SK-N-SH (cell line): ENCODE measurements around the gene FRY. TPM values are rescaled to one million over a fixed set of nuclear protein-coding genes. Genes with fewer than 3 reads are reported as not detected.

Experiments
- CTCF ChIA-PET: fragments of 300-600, 350-600 bp; formaldehyde crosslinking; extraction: SDS; loops from one replicate; lab custom pipeline; 2021; lab: Yijun Ruan, JAX
- POLR2A ChIA-PET: fragments of 350-600 bp; sonication (Branson Sonifier 250); formaldehyde crosslinking; extraction: SDS; loops from one replicate; lab custom pipeline; 2020; ENCODE audit warnings: antibody characterized with exemption, inconsistent platforms; lab: Yijun Ruan, JAX
- DNase-seq: peaks from one replicate; pipeline ENCODE4 v3.0.0; 2012
- H2AFZ ChIP-seq: fragments of 200-600 bp; sonication (generic); 2 replicates; pipeline ENCODE4 v1.8.1; 2016; ENCODE audit warnings: antibody characterized with exemption, mild to moderate bottlenecking, low read depth
- H3F3A ChIP-seq: fragments of 200-600 bp; sonication (generic); replicated peaks from 2 replicates; pipeline ENCODE3; 2016; ENCODE audit warnings: antibody characterized with exemption, mild to moderate bottlenecking; ENCODE audit not compliant: insufficient read depth
- H3K27ac ChIP-seq, 2 experiments: fragments of 200-500 bp in 1 of 2; fragments of 200-600 bp in 1 of 2; sonication (Bioruptor generic) in 1 of 2; sonication (generic), shearing (Covaris generic) in 1 of 2; 2 replicates each; pipeline versions ENCODE4 v1.5.1 to v1.6.1; 2014 to 2016; ENCODE audit warnings: low read depth in 2 of 2, inconsistent platforms in 1 of 2, low read length in 1 of 2, mild to moderate bottlenecking in 1 of 2, mixed read lengths in 1 of 2
- H3K27me3 ChIP-seq: fragments of 200-600 bp; sonication (generic), shearing (Covaris generic); 2 replicates; pipeline ENCODE4 v1.6.1; 2016; ENCODE audit warnings: mixed run types; ENCODE audit not compliant: insufficient read depth
- H3K36me3 ChIP-seq, 2 experiments: fragments of 200-500 bp in 1 of 2; fragments of 200-600 bp in 1 of 2; sonication (Bioruptor generic) in 1 of 2; sonication (generic) in 1 of 2; replicated peaks in 1 of 2; 2 replicates each; pipeline versions ENCODE3 to v1.5.1; 2014 to 2016; ENCODE audit warnings: low read length in 1 of 2, mild to moderate bottlenecking in 1 of 2; ENCODE audit not compliant: insufficient read depth in 2 of 2, control insufficient read depth in 1 of 2
- H3K4me1 ChIP-seq, 2 experiments: fragments of 200-500 bp in 1 of 2; fragments of 200-600 bp in 1 of 2; sonication (Bioruptor generic) in 1 of 2; sonication (generic), shearing (Covaris generic) in 1 of 2; 2 replicates each; pipeline versions ENCODE4 v1.5.1 to v1.6.1; 2014 to 2016; ENCODE audit warnings: low read depth in 1 of 2, low read length in 1 of 2, mixed run types in 1 of 2; ENCODE audit not compliant: insufficient read depth in 2 of 2, control insufficient read depth in 1 of 2
- H3K4me2 ChIP-seq: fragments of 200-600 bp; sonication (generic), shearing (Covaris generic); 2 replicates; pipeline ENCODE4 v1.6.1; 2017; ENCODE audit warnings: mixed run types
- H3K4me3 ChIP-seq, 2 experiments: fragments of 200-500 bp in 1 of 2; fragments of 200-600 bp in 1 of 2; sonication (Bioruptor generic) in 1 of 2; sonication (generic), shearing (Covaris generic) in 1 of 2; 2 replicates each; pipeline versions ENCODE4 v1.5.1 to v1.8.1; 2014 to 2016; ENCODE audit warnings: low read depth in 2 of 2, inconsistent platforms in 1 of 2, low read length in 1 of 2, mild to moderate bottlenecking in 1 of 2, mixed read lengths in 1 of 2, moderate library complexity in 1 of 2
- H3K79me2 ChIP-seq: fragments of 200-600 bp; sonication (generic); 2 replicates; pipeline ENCODE4 v1.8.1; 2017; ENCODE audit warnings: mild to moderate bottlenecking; ENCODE audit not compliant: insufficient read depth
- H3K9ac ChIP-seq: fragments of 200-600 bp; sonication (generic); 2 replicates; pipeline ENCODE4 v1.6.1; 2017; ENCODE audit warnings: mixed run types
- H3K9me2 ChIP-seq: fragments of 200-600 bp; sonication (generic); 2 replicates; pipeline ENCODE4 v1.6.1; 2017; ENCODE audit warnings: mixed run types
- H3K9me3 ChIP-seq: fragments of 200-600 bp; sonication (generic); 2 replicates; pipeline ENCODE4 v1.6.1; 2017; ENCODE audit warnings: mixed run types, mild to moderate bottlenecking, moderate library complexity
- H4K20me1 ChIP-seq: fragments of 200-600 bp; sonication (generic); 2 replicates; pipeline ENCODE4 v1.6.1; 2017; ENCODE audit warnings: mild to moderate bottlenecking, mixed run types; ENCODE audit not compliant: insufficient read depth
- ELF1 ChIP-seq: IDR thresholded peaks from 2 replicates; pipeline ENCODE4 v1.4.0; 2012
- EZH2phosphoT487 ChIP-seq: fragments of 200-600 bp; sonication (generic); IDR thresholded peaks from 2 replicates; pipeline ENCODE4 v1.6.1; 2017; ENCODE audit warnings: low read depth, mixed run types, mild to moderate bottlenecking, antibody characterized with exemption, moderate library complexity, borderline replicate concordance
- GABPA ChIP-seq: IDR thresholded peaks from 2 replicates; pipeline ENCODE4 v1.4.0; 2012; ENCODE audit warnings: low read depth, mild to moderate bottlenecking
- MXI1 ChIP-seq: IDR thresholded peaks from 2 replicates; pipeline ENCODE4 v1.6.1; 2012; ENCODE audit warnings: mild to moderate bottlenecking, low read depth, low read length, improper control_type of control experiment
- POLR2AphosphoS5 ChIP-seq: IDR thresholded peaks from 2 replicates; pipeline ENCODE4 v1.6.1; 2012; ENCODE audit warnings: low read depth, low read length
- RAD21 ChIP-seq: IDR thresholded peaks from 2 replicates; pipeline ENCODE4 v1.6.1; 2012; ENCODE audit warnings: mild to moderate bottlenecking, low read length
- RFX5 ChIP-seq: IDR thresholded peaks from 2 replicates; pipeline ENCODE4 v1.6.1; 2012; ENCODE audit warnings: mild to moderate bottlenecking, improper control_type of control experiment, low read length
- SIN3A ChIP-seq: IDR thresholded peaks from 2 replicates; pipeline ENCODE4 v1.6.1; 2012; ENCODE audit warnings: low read depth, mild to moderate bottlenecking, low read length, moderate library complexity, borderline replicate concordance
- SMC3 ChIP-seq: IDR thresholded peaks from 2 replicates; pipeline ENCODE4 v1.6.1; 2012; ENCODE audit warnings: low read depth, low read length, improper control_type of control experiment
- TCF12 ChIP-seq: IDR thresholded peaks from 2 replicates; pipeline ENCODE4 v1.4.0; 2012
- YY1 ChIP-seq: IDR thresholded peaks from 2 replicates; pipeline ENCODE4 v1.4.0; 2012; ENCODE audit warnings: low read depth, mild to moderate bottlenecking
- WGBS: methylation state at CpG from one replicate; pipeline ENCODE4 v1.1.6; 2017; ENCODE audit warnings: low lambda C conversion rate; 5-methylcytosine and 5-hydroxymethylcytosine counted together
- polyA plus RNA-seq, 3 experiments: library from polyadenylated mRNA; depleted of rRNA; stranded (reverse); fragments of >200 nt; gene quantifications; 2 replicates each; pipeline ENCODE4 v1.2.3, GENCODE V29; 2012
- TF ChIP-seq, protein P1 (sequence below): IDR thresholded peaks from 2 replicates; pipeline ENCODE4 v1.4.0; 2012; ENCODE audit warnings: low read depth, borderline replicate concordance
- TF ChIP-seq, protein P2 (sequence below): IDR thresholded peaks from 2 replicates; pipeline ENCODE4 v1.6.1; 2012; ENCODE audit warnings: mild to moderate bottlenecking, low read depth, low read length, moderate library complexity
- TF ChIP-seq, protein P3 (sequence below): fragments of 200-600 bp; sonication (generic); IDR thresholded peaks from 2 replicates; pipeline ENCODE4 v1.6.1; 2017; ENCODE audit warnings: antibody characterized with exemption, mild to moderate bottlenecking, moderate library complexity

Gene FRY
- polyA plus RNA-seq, 1 of the 3 experiments (the other 2 are of a cell fraction): 1.4 TPM

DNA sequence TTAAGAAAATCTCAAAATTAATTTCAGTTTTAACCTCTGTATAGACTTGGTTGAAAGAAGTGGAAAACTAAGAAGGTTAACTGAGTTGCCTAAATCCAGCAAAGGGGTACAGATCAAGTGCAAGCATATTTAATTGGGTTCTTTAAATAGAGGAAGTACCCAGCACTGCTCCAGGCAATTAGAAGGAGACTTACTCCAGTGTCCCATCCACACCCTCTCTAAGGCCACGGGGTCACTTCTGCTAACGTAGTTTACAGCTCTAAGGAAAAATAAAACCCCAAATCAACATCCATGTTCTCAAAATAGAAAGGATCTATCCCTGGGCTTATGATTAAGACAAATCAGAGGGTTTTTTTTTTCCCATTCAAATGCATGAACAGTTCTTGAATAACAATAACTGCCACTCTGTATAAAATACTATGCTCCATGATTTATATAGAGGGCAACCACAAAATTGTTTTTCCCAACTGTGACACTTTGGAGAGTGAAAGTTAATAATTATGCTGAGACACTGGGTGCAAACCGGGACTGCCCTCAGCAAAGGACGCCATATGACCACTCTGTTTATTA lies 4.6 kb downstream of the FRY start:
- no peaks in the 10 kb centered on the region for H3K79me2 ChIP-seq
- H3K4me1 ChIP-seq: peaks cover 0 to 13% of the 10 kb centered on the region in 2 experiments; a peak in 2 of 4 replicates
- no peak for DNase-seq
- no peaks in the 10 kb centered on the region for H3K9me3 ChIP-seq
- no peak overlapping the region for H2AFZ ChIP-seq
- no peak overlapping the region for H3K4me3 ChIP-seq
- no peaks in the 10 kb centered on the region for H3K36me3 ChIP-seq
- no peak overlapping the region for H3K4me2 ChIP-seq
- no peaks in the 10 kb centered on the region for H4K20me1 ChIP-seq
- H3K27ac ChIP-seq: no peak overlapping the region
- H3K9me2 ChIP-seq: no peaks in the 10 kb centered on the region
- ChIA-PET POLR2A (no interaction called here), CTCF (interaction anchor here (1.0 to 3.6 kb wide), 2 partner anchors 126 to 127 kb away, joined by 3 to 12 read pairs; no protein-coding TSS in a partner anchor)
- TF ChIP-seq EZH2phosphoT487: no peak
- TF ChIP-seq TCF12: no peak
- no peak for TF ChIP-seq RAD21
- no peak for TF ChIP-seq MXI1
- TF ChIP-seq, protein P1, sequence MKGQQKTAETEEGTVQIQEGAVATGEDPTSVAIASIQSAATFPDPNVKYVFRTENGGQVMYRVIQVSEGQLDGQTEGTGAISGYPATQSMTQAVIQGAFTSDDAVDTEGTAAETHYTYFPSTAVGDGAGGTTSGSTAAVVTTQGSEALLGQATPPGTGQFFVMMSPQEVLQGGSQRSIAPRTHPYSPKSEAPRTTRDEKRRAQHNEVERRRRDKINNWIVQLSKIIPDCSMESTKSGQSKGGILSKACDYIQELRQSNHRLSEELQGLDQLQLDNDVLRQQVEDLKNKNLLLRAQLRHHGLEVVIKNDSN: no peak
- no peak for TF ChIP-seq YY1
- TF ChIP-seq, protein P2, sequence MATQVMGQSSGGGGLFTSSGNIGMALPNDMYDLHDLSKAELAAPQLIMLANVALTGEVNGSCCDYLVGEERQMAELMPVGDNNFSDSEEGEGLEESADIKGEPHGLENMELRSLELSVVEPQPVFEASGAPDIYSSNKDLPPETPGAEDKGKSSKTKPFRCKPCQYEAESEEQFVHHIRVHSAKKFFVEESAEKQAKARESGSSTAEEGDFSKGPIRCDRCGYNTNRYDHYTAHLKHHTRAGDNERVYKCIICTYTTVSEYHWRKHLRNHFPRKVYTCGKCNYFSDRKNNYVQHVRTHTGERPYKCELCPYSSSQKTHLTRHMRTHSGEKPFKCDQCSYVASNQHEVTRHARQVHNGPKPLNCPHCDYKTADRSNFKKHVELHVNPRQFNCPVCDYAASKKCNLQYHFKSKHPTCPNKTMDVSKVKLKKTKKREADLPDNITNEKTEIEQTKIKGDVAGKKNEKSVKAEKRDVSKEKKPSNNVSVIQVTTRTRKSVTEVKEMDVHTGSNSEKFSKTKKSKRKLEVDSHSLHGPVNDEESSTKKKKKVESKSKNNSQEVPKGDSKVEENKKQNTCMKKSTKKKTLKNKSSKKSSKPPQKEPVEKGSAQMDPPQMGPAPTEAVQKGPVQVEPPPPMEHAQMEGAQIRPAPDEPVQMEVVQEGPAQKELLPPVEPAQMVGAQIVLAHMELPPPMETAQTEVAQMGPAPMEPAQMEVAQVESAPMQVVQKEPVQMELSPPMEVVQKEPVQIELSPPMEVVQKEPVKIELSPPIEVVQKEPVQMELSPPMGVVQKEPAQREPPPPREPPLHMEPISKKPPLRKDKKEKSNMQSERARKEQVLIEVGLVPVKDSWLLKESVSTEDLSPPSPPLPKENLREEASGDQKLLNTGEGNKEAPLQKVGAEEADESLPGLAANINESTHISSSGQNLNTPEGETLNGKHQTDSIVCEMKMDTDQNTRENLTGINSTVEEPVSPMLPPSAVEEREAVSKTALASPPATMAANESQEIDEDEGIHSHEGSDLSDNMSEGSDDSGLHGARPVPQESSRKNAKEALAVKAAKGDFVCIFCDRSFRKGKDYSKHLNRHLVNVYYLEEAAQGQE: no peak
- no peak for TF ChIP-seq GABPA
- TF ChIP-seq ELF1: no peak
- no peak for TF ChIP-seq SIN3A
- TF ChIP-seq RFX5: no peak
- TF ChIP-seq SMC3: no peak
- TF ChIP-seq, protein P3, sequence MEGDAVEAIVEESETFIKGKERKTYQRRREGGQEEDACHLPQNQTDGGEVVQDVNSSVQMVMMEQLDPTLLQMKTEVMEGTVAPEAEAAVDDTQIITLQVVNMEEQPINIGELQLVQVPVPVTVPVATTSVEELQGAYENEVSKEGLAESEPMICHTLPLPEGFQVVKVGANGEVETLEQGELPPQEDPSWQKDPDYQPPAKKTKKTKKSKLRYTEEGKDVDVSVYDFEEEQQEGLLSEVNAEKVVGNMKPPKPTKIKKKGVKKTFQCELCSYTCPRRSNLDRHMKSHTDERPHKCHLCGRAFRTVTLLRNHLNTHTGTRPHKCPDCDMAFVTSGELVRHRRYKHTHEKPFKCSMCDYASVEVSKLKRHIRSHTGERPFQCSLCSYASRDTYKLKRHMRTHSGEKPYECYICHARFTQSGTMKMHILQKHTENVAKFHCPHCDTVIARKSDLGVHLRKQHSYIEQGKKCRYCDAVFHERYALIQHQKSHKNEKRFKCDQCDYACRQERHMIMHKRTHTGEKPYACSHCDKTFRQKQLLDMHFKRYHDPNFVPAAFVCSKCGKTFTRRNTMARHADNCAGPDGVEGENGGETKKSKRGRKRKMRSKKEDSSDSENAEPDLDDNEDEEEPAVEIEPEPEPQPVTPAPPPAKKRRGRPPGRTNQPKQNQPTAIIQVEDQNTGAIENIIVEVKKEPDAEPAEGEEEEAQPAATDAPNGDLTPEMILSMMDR: no peak
- no peak for TF ChIP-seq POLR2AphosphoS5
- 70% methylated on average over 4 of the region's 4 CpGs for WGBS
- H3F3A ChIP-seq: peaks cover 6% of the 10 kb centered on the region
- no peaks in the 10 kb centered on the region for H3K27me3 ChIP-seq
- no peak overlapping the region for H3K9ac ChIP-seq
